H1 (cell line): ENCODE measurements around the gene FARP2.

ENCODE experiments used
- BRCA1 ChIP-seq: IDR thresholded peaks from 2 replicates; pipeline ENCODE4 v1.6.1; 2012; ENCODE audit warnings: low read depth, low read length, improper control_type of control experiment
- CHD2 ChIP-seq: IDR thresholded peaks from 2 replicates; pipeline ENCODE4 v1.6.1; 2012; ENCODE audit warnings: low read length, improper control_type of control experiment
- JUN ChIP-seq: IDR thresholded peaks from 2 replicates; pipeline ENCODE4 v1.6.1; 2011; ENCODE audit warnings: low read depth, mild to moderate bottlenecking, improper control_type of control experiment, low read length
- MAFK ChIP-seq: IDR thresholded peaks from 2 replicates; pipeline ENCODE4 v1.6.1; 2012; ENCODE audit warnings: low read depth, mild to moderate bottlenecking, improper control_type of control experiment, low read length
- POLR2A ChIP-seq, 2 experiments: IDR thresholded peaks; 1 replicate in 1 of 2; 2 replicates in 1 of 2; pipeline ENCODE4 v1.6.1; 2011; ENCODE audit warnings: low read depth in 2 of 2, low read length in 2 of 2, mild to moderate bottlenecking in 2 of 2; ENCODE audit errors: control extremely low read depth in 1 of 2
- POLR2AphosphoS5 ChIP-seq: IDR thresholded peaks from 2 replicates; pipeline ENCODE4 v1.6.1; 2011; ENCODE audit warnings: low read depth, low read length
- RAD21 ChIP-seq, 2 experiments: IDR thresholded peaks in 1 of 2; conservative IDR thresholded peaks in 1 of 2; 2 replicates each; pipeline ENCODE4 v1.6.1; 2011; ENCODE audit warnings: low read depth in 2 of 2, low read length in 2 of 2, improper control_type of control experiment in 1 of 2, inconsistent platforms in 1 of 2, mild to moderate bottlenecking in 1 of 2, moderate library complexity in 1 of 2
- RBBP5 ChIP-seq: IDR thresholded peaks from 2 replicates; pipeline ENCODE4 v1.7.1; 2012; ENCODE audit warnings: low read depth, mild to moderate bottlenecking, inconsistent platforms, low read length, moderate library complexity, borderline replicate concordance
- TAF7 ChIP-seq: optimal IDR thresholded peaks from 2 replicates; pipeline ENCODE3; 2011; ENCODE audit warnings: low read depth, mild to moderate bottlenecking, inconsistent platforms, low read length, moderate library complexity, borderline replicate concordance
- TF ChIP-seq, protein P1 (sequence below): IDR thresholded peaks from 2 replicates; pipeline ENCODE4 v1.6.1; 2011; ENCODE audit warnings: low read depth, mild to moderate bottlenecking, low read length; ENCODE audit not compliant: insufficient read depth
- TF ChIP-seq, protein P2 (sequence below), 3 experiments: IDR thresholded peaks; 1 replicate in 2 of 3; 2 replicates in 1 of 3; pipeline versions ENCODE4 v1.5.1 to v1.6.1; 2011; ENCODE audit warnings: low read length in 3 of 3, mild to moderate bottlenecking in 3 of 3, inconsistent platforms in 2 of 3, low read depth in 1 of 3, moderate library complexity in 1 of 3; ENCODE audit not compliant: insufficient read depth in 1 of 3; ENCODE audit errors: control extremely low read depth in 1 of 3

DNA sequence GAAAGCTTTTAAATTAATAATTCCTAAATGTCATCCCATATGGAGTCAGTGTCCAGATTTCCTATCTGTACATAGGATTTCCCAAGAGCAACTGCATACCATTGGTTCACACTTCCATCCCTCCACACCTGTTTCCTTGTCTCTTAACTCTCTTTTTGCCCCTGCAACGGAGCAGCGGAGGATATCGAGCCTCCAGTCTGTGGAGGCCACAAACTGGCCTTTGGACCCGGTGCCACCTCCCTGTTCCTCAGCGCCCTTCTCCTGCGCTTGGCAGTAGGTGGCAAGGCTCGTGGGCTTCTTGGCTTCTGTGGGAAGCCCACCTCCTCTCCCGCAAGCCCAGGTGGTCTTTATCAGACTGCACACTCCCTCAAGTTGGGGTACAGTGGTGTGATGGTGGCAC is 176.1 kb downstream of the FARP2 start:
- TF ChIP-seq RAD21 (IDR thresholded peaks at IDR 0.05 in 1 of 2, conservative IDR thresholded peaks at IDR 0.05 in 1 of 2; ENCODE audit: low read depth in 2 of 2, low read length in 2 of 2) (no peak), POLR2AphosphoS5 (no peak), BRCA1 (no peak), POLR2A (IDR thresholded peaks at IDR 0.05; ENCODE audit: control extremely low read depth in 1 of 2, low read depth in 2 of 2, low read length in 2 of 2) (no peak), MAFK (no peak), CHD2 (no peak), TAF7 (no peak), JUN (no peak), RBBP5 (no peak)
- TF ChIP-seq, protein P1, sequence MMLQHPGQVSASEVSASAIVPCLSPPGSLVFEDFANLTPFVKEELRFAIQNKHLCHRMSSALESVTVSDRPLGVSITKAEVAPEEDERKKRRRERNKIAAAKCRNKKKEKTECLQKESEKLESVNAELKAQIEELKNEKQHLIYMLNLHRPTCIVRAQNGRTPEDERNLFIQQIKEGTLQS: no peak
- TF ChIP-seq, protein P2, sequence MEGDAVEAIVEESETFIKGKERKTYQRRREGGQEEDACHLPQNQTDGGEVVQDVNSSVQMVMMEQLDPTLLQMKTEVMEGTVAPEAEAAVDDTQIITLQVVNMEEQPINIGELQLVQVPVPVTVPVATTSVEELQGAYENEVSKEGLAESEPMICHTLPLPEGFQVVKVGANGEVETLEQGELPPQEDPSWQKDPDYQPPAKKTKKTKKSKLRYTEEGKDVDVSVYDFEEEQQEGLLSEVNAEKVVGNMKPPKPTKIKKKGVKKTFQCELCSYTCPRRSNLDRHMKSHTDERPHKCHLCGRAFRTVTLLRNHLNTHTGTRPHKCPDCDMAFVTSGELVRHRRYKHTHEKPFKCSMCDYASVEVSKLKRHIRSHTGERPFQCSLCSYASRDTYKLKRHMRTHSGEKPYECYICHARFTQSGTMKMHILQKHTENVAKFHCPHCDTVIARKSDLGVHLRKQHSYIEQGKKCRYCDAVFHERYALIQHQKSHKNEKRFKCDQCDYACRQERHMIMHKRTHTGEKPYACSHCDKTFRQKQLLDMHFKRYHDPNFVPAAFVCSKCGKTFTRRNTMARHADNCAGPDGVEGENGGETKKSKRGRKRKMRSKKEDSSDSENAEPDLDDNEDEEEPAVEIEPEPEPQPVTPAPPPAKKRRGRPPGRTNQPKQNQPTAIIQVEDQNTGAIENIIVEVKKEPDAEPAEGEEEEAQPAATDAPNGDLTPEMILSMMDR (IDR thresholded peaks at IDR 0.05; ENCODE audit: control extremely low read depth in 1 of 3, insufficient read depth in 1 of 3, low read depth in 1 of 3, low read length in 3 of 3): no peak
